Sigmoid colon (tissue), 4 donors: ENCODE results near the gene CCNF.

Experiments used
- EP300 ChIP-seq, 4 donors: sonication (generic); formaldehyde crosslinking; IDR thresholded peaks; one replicate each; pipeline ENCODE4 v1.6.1; 2017; ENCODE audit warnings: antibody characterized with exemption in 4 of 4
- POLR2AphosphoS5 ChIP-seq, 4 donors: sonication (generic); formaldehyde crosslinking; IDR thresholded peaks; one replicate each; pipeline ENCODE4 v1.6.1; 2017; ENCODE audit warnings: antibody characterized with exemption in 4 of 4
- TF ChIP-seq, protein P1 (sequence below), 4 experiments: fragments of 450-650 bp in 3 of 4; fragments of 200-600 bp in 1 of 4; IDR thresholded peaks; one replicate each; pipeline ENCODE4 v1.5.1; 2016 to 2019; ENCODE audit warnings: antibody characterized with exemption in 4 of 4, mild to moderate bottlenecking in 3 of 4, moderate library complexity in 2 of 4

- no peak for TF ChIP-seq EP300 (IDR thresholded peaks at IDR 0.05)
- TF ChIP-seq, protein P1, sequence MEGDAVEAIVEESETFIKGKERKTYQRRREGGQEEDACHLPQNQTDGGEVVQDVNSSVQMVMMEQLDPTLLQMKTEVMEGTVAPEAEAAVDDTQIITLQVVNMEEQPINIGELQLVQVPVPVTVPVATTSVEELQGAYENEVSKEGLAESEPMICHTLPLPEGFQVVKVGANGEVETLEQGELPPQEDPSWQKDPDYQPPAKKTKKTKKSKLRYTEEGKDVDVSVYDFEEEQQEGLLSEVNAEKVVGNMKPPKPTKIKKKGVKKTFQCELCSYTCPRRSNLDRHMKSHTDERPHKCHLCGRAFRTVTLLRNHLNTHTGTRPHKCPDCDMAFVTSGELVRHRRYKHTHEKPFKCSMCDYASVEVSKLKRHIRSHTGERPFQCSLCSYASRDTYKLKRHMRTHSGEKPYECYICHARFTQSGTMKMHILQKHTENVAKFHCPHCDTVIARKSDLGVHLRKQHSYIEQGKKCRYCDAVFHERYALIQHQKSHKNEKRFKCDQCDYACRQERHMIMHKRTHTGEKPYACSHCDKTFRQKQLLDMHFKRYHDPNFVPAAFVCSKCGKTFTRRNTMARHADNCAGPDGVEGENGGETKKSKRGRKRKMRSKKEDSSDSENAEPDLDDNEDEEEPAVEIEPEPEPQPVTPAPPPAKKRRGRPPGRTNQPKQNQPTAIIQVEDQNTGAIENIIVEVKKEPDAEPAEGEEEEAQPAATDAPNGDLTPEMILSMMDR (IDR thresholded peaks at IDR 0.05) = peak; percentile 10 to 18 (median 15)
- TF ChIP-seq POLR2AphosphoS5 (IDR thresholded peaks at IDR 0.05) = no peak
Observed at GRCh38 chr16:2428051-2428783, 1.0 kb upstream of the CCNF start.
